ENCODE data around the gene NOD1. TPM values are rescaled to one million over a fixed set of nuclear protein-coding genes. Genes with fewer than 3 reads are reported as not detected.

The NOD1 gene
- total and polyA plus RNA-seq, 4 experiments from 2014 or later, result 5.3 to 21.3 (median 14.0) TPM

DNA sequence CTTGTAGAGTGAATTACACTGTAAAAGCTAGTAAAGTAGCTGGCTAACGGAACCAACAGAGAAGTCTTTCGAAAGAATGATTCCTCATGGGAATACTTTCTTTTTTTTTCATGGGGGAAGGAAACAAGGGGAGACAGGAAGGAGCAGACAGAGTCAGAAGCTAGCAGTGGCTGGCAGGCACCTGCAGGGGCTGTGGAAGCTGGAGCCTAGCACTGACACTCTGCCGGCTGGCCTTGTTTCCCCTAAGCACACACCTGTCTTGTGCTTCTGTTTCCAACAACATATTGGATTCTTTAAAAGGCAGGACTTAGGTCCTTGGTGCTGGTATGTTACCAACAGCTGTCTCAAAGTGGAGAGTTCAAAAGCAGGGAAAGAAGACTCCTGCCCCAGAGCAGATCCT is 24.7 kb downstream of the NOD1 start:
- Histone ChIP-seq H3K27ac (ENCODE audit: low read depth, low read length) (no peak overlapping the region), H3K27me3 (ENCODE audit: insufficient read depth, low read length) (no peaks in the 10 kb centered on the region), H3K9me3 (ENCODE audit: control insufficient read depth in 1 of 2, low read length in 2 of 2) (no peaks in the 10 kb centered on the region), H3K4me1 (ENCODE audit: insufficient read depth, low read length) (no peaks in the 10 kb centered on the region), H3K36me3 (ENCODE audit: insufficient read depth, low read length) (peaks cover 39% of the 10 kb centered on the region), H3K4me3 (ENCODE audit: low read length in 2 of 2) (no peak overlapping the region)
- intact Hi-C loops (cut with micrococcal nuclease), result no loop called here
- no peaks in the 10 kb centered on the region for H3K4me1 Mint-ChIP-seq
- peaks cover 26 to 64% of the 10 kb centered on the region in 2 donors for H3K36me3 Mint-ChIP-seq
- POLR2A ChIA-PET (ENCODE audit: partially characterized antibody), result interaction anchor here (0.6 kb wide), 1 partner anchor 447 kb away, joined by 3 read pairs; no protein-coding TSS in a partner anchor
- peak overlapping the region in 1 of 7 donors; percentile 61 for H3K27ac Mint-ChIP-seq
- no peak for DNase-seq
- CTCF ChIA-PET (ENCODE audit: partially characterized antibody), result interaction anchor here (0.6 kb wide), 1 partner anchor 24 kb away, joined by 3 read pairs; no protein-coding TSS in a partner anchor
- no peaks in the 10 kb centered on the region for H3K9me3 Mint-ChIP-seq
- H3K27me3 Mint-ChIP-seq, result no peaks in the 10 kb centered on the region
- H3K4me3 Mint-ChIP-seq, result no peak overlapping the region

GRCh38 chr7:30453016-30453415 is 25.6 kb downstream of the NOD1 start:
- DNase-seq, result no peak
- no peak overlapping the region for H3K4me3 Mint-ChIP-seq
- Histone ChIP-seq H3K9me3 (ENCODE audit: control insufficient read depth in 1 of 2, low read length in 2 of 2) (no peaks in the 10 kb centered on the region), H3K4me1 (ENCODE audit: insufficient read depth, low read length) (no peaks in the 10 kb centered on the region), H3K4me3 (ENCODE audit: low read length in 2 of 2) (no peak overlapping the region), H3K27ac (ENCODE audit: low read depth, low read length) (no peak overlapping the region), H3K27me3 (ENCODE audit: insufficient read depth, low read length) (no peaks in the 10 kb centered on the region), H3K36me3 (ENCODE audit: insufficient read depth, low read length) (peaks cover 41% of the 10 kb centered on the region)
- POLR2A ChIA-PET (ENCODE audit: partially characterized antibody), result no interaction called here
- intact Hi-C loops (cut with micrococcal nuclease), result no loop called here
- no peaks in the 10 kb centered on the region for H3K27me3 Mint-ChIP-seq
- no peaks in the 10 kb centered on the region for H3K9me3 Mint-ChIP-seq
- H3K36me3 Mint-ChIP-seq, result peaks cover 29 to 64% of the 10 kb centered on the region in 2 donors
- H3K27ac Mint-ChIP-seq, result peak overlapping the region in 1 of 7 donors; percentile 30
- H3K4me1 Mint-ChIP-seq, result no peaks in the 10 kb centered on the region
- CTCF ChIA-PET (ENCODE audit: partially characterized antibody), result no interaction called here

DNA sequence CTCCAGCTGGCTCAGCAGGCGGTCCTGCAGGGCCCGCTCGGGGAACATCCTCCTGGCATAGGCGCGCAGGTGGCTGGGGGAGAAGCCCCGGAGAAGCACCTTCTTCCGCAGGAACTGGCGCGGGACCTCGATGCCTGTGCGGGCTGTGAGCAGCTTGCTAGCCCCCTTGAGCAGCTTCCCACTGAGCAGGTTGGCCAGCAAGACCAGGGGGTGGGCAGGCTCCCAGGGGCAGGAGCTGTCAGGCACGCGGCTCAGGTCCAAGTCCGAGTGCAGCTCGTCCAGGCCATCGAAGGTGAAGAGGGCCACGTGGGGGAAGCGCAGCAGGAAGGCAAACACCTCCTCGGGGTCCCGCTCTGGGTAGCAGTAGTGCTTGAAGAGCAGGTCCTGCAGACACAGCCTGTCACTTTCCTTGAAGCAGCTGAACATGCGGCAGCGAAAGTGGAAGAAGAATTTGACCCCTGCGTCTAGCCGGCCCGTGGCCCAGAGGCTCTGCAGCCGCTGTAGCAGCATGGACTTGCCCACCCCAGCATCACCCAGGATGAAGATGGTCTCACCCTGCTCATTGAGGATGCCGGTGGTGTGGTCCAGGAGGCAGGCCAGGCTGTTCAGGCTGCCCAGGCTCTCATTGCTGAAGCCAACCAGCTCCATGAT is 26.2 kb downstream of the NOD1 start:
- no peak for DNase-seq
- Histone ChIP-seq H3K27me3 (ENCODE audit: insufficient read depth, low read length) (no peaks in the 10 kb centered on the region), H3K36me3 (ENCODE audit: insufficient read depth, low read length) (peaks cover 45% of the 10 kb centered on the region), H3K27ac (ENCODE audit: low read depth, low read length) (no peak overlapping the region), H3K4me3 (ENCODE audit: low read length in 2 of 2) (no peak overlapping the region), H3K4me1 (ENCODE audit: insufficient read depth, low read length) (no peaks in the 10 kb centered on the region), H3K9me3 (ENCODE audit: control insufficient read depth in 1 of 2, low read length in 2 of 2) (no peaks in the 10 kb centered on the region)
- ChIA-PET POLR2A (ENCODE audit: partially characterized antibody) (no interaction called here), CTCF (ENCODE audit: partially characterized antibody) (no interaction called here)
- Mint-ChIP-seq H3K9me3 (no peaks in the 10 kb centered on the region), H3K4me1 (no peaks in the 10 kb centered on the region), H3K36me3 (peaks cover 34 to 66% of the 10 kb centered on the region in 2 donors), H3K27ac (no peak overlapping the region), H3K27me3 (no peaks in the 10 kb centered on the region), H3K4me3 (no peak overlapping the region)
- intact Hi-C loops (cut with micrococcal nuclease), result no loop called here

DNA sequence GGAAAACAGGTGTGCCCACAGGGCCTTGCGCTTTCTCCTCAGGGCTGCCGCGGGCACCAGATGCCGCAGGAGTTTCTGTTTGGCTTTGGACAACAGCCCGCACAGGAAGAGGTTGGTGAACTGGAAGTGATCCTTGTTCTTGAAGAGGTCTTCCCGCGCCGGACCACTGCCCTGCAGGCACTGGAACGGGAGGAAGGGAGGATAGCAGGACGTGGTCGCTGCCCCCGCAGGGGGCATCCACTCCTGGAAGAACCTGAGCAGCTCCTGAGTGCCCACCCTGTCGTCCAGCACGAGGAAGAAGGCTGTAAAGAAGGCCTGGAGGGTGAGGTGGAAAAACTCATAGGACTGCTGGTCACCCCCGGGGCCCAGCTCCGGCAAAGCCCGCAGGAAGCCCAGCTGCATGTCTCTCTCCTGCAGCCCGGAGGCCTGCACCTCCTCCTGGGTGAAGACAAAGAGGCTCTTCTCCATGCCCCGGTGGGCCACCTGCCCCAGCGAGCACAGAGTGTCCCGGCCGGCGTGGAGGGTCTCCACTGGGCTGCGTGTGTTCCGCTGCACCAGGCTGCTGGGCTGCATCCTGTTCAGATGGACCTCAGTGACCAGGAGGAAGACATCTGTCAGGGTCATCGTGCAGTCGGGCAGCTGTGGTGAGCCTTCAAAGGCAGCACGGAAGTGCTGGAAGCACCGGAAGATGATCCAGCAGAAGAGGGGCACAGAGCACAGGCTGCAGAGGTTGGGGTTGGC is 26.9 kb downstream of the NOD1 start:
- ChIA-PET CTCF (ENCODE audit: partially characterized antibody) (no interaction called here), POLR2A (ENCODE audit: partially characterized antibody) (no interaction called here)
- Histone ChIP-seq H3K4me1 (ENCODE audit: insufficient read depth, low read length) (no peaks in the 10 kb centered on the region), H3K36me3 (ENCODE audit: insufficient read depth, low read length) (peaks cover 45% of the 10 kb centered on the region), H3K27me3 (ENCODE audit: insufficient read depth, low read length) (no peaks in the 10 kb centered on the region), H3K27ac (ENCODE audit: low read depth, low read length) (no peak overlapping the region), H3K9me3 (ENCODE audit: control insufficient read depth in 1 of 2, low read length in 2 of 2) (no peaks in the 10 kb centered on the region), H3K4me3 (ENCODE audit: low read length in 2 of 2) (no peak overlapping the region)
- no peaks in the 10 kb centered on the region for H3K27me3 Mint-ChIP-seq
- no peak for DNase-seq
- no peak overlapping the region for H3K4me3 Mint-ChIP-seq
- H3K36me3 Mint-ChIP-seq, result peaks cover 40 to 72% of the 10 kb centered on the region in 2 donors
- H3K27ac Mint-ChIP-seq, result no peak overlapping the region
- intact Hi-C loops (cut with micrococcal nuclease), result no loop called here
- H3K9me3 Mint-ChIP-seq, result no peaks in the 10 kb centered on the region
- peaks cover 0 to 1% (median 0%) of the 10 kb centered on the region in 4 donors for H3K4me1 Mint-ChIP-seq

DNA sequence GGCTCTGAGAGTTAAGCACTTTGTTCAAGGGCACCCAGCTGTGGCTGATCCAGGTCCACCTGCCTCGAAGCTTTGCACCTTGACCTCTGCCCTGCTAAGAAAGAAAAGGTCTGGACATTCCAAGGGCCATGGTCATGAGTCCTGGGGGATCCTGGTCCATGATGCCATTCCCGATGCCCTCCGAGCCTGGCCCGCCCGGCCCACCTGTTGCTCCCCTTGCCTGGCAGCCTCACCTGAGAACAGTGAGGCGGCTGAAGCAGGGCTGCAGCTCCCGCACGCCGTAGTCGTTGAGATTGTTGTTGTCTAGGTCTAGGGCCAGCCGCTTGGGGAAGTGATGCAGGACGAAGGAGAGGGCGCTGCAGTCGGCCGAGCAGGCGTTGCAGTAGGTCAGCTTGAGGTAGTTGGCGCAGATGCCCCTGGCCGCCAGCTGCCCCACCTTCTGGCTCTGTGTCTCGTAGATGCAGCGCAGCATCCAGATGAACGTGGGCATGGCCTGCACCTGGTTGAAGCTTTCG is 27.5 kb downstream of the NOD1 start:
- Mint-ChIP-seq H3K27ac (peak overlapping the region in 1 of 7 donors; percentile 46), H3K27me3 (no peaks in the 10 kb centered on the region), H3K9me3 (peaks cover 0 to 2% (median 0%) of the 10 kb centered on the region in 8 donors), H3K36me3 (peaks cover 42 to 70% of the 10 kb centered on the region in 2 donors), H3K4me3 (no peak overlapping the region), H3K4me1 (peaks cover 0 to 7% (median 1%) of the 10 kb centered on the region in 4 donors)
- Histone ChIP-seq H3K4me1 (ENCODE audit: insufficient read depth, low read length) (peaks cover 5% of the 10 kb centered on the region), H3K27ac (ENCODE audit: low read depth, low read length) (no peak overlapping the region), H3K4me3 (ENCODE audit: low read length in 2 of 2) (no peak overlapping the region), H3K9me3 (ENCODE audit: control insufficient read depth in 1 of 2, low read length in 2 of 2) (no peaks in the 10 kb centered on the region), H3K27me3 (ENCODE audit: insufficient read depth, low read length) (no peaks in the 10 kb centered on the region), H3K36me3 (ENCODE audit: insufficient read depth, low read length) (peaks cover 41% of the 10 kb centered on the region)
- no peak for DNase-seq
- ChIA-PET POLR2A (ENCODE audit: partially characterized antibody) (no interaction called here), CTCF (ENCODE audit: partially characterized antibody) (no interaction called here)
- intact Hi-C loops (cut with micrococcal nuclease), result no loop called here

- ChIA-PET CTCF (ENCODE audit: partially characterized antibody) (no interaction called here), POLR2A (ENCODE audit: partially characterized antibody) (no interaction called here)
- Histone ChIP-seq H3K27ac (ENCODE audit: low read depth, low read length) (no peak overlapping the region), H3K4me3 (ENCODE audit: low read length in 2 of 2) (no peak overlapping the region), H3K27me3 (ENCODE audit: insufficient read depth, low read length) (no peaks in the 10 kb centered on the region), H3K4me1 (ENCODE audit: insufficient read depth, low read length) (peaks cover 6% of the 10 kb centered on the region), H3K9me3 (ENCODE audit: control insufficient read depth in 1 of 2, low read length in 2 of 2) (no peaks in the 10 kb centered on the region), H3K36me3 (ENCODE audit: insufficient read depth, low read length) (peaks cover 38% of the 10 kb centered on the region)
- intact Hi-C loops (cut with micrococcal nuclease), result no loop called here
- Mint-ChIP-seq H3K27ac (no peak overlapping the region), H3K27me3 (no peaks in the 10 kb centered on the region), H3K36me3 (peaks cover 45 to 69% of the 10 kb centered on the region in 2 donors), H3K4me3 (no peak overlapping the region), H3K9me3 (peaks cover 0 to 4% (median 0%) of the 10 kb centered on the region in 8 donors), H3K4me1 (peaks cover 2 to 10% (median 4%) of the 10 kb centered on the region in 4 donors)
- DNase-seq, result no peak
These were observed 28.2 kb downstream of the NOD1 start for GRCh38 chr7:30450240-30450982.

Data from CD4-positive, alpha-beta memory T cell (primary cell).